ENCODE measurements around the gene SIAH1. TPM values are rescaled to one million over a fixed set of nuclear protein-coding genes. Genes with fewer than 3 reads are reported as not detected.
A peak's percentile ranks its signal among the peaks of the same experiment; 100 is the strongest.
"Not testable (repeated sequence)": the region's sequence is repeated elsewhere in the genome, so short reads cannot be mapped to it uniquely, and the experiment has no call there.

Gene SIAH1
- total RNA-seq, 1 donor from 2014 or later: 34.2 TPM

DNA sequence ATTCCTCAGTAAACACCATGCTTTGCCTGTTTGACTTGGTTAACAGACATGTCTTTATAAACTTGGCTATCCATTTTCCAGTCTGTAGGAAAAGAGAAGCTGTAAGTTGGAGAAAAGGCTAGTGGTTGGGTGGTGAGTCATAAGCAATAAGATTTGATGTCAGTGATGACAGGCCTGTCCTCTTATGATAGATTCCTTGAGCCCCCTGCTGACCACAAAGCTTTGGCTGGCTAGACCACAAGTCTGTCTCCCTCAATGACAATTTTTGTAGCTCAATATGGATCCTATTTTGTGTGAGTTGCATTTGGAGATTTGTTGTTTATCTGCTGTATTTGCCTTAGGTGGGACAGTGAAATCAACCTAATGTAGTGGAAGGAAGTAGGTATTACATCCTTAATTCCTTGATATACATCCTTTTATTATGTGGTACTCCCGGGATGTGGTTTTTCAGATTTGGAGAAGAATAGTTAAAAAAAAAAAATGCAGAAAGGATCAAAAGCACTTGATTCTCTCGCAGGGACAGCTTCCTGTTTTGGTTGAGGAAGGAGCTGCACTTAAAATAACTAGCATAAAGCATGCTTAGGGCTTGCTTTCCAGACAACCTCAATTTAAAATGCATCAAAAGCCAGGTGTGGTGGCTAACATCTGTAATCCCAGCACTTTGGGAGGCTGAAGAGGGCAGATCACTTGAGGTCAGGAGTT, 67.4 kb downstream of the SIAH1 start:
- DNase-seq (ENCODE audit: low spot score): no peak
- Mint-ChIP-seq H3K27me3 (ENCODE audit: unreplicated experiment) (no peaks in the 10 kb centered on the region), H3K4me1 (ENCODE audit: unreplicated experiment) (peaks cover 46% of the 10 kb centered on the region), H3K27ac (ENCODE audit: unreplicated experiment) (peak overlapping the region; percentile 91), H3K4me3 (ENCODE audit: unreplicated experiment) (peak overlapping the region; percentile 35), H3K36me3 (ENCODE audit: low read depth, unreplicated experiment) (peaks cover 13% of the 10 kb centered on the region), H3K9me3 (ENCODE audit: unreplicated experiment) (no peaks in the 10 kb centered on the region)
- peak; percentile 42 for TF ChIP-seq CTCF (IDR thresholded peaks at IDR 0.05; ENCODE audit: unreplicated experiment)

- Mint-ChIP-seq H3K36me3 (ENCODE audit: low read depth, unreplicated experiment) (peaks cover 20% of the 10 kb centered on the region), H3K27ac (ENCODE audit: unreplicated experiment) (peak overlapping the region; percentile 91), H3K4me1 (ENCODE audit: unreplicated experiment) (peaks cover 46% of the 10 kb centered on the region), H3K4me3 (ENCODE audit: unreplicated experiment) (no peak overlapping the region), H3K27me3 (ENCODE audit: unreplicated experiment) (peaks cover 2% of the 10 kb centered on the region), H3K9me3 (ENCODE audit: unreplicated experiment) (no peaks in the 10 kb centered on the region)
- no peak for DNase-seq (ENCODE audit: low spot score)
- TF ChIP-seq CTCF (IDR thresholded peaks at IDR 0.05; ENCODE audit: unreplicated experiment): no peak
Observed at GRCh38 chr16:48317026-48317425, 68.2 kb downstream of the SIAH1 start.

DNA sequence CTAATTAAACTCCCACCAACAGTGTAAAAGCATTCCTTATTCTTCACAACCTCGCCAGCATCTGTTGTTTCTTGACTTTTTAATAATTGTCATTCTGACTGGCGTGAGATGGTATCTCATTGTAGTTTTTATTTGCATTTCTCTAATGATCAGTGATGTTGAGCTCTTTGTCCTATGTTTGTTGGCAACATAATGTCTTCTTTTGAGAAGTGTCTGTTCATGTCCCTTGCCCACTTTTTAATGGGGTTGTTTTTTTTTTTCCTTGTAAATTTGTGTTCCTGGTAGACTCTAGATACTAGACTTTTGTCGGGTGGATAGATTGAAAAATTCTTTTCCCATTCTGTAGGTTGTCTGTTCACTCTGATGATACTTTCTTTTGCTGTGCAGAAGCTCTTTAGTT, 71.3 kb downstream of the SIAH1 start:
- H3K27me3 Mint-ChIP-seq (ENCODE audit: unreplicated experiment); H3K27ac Mint-ChIP-seq (ENCODE audit: unreplicated experiment): not testable (repeated sequence)
- peaks cover 44% of the 10 kb centered on the region for H3K36me3 Mint-ChIP-seq (ENCODE audit: low read depth, unreplicated experiment)

GRCh38 chr16:48310908-48311641, 74.1 kb downstream of the SIAH1 start:
- H3K9me3 Mint-ChIP-seq (ENCODE audit: unreplicated experiment): peaks cover 6% of the 10 kb centered on the region
- peaks cover 2% of the 10 kb centered on the region for H3K27me3 Mint-ChIP-seq (ENCODE audit: unreplicated experiment)
- no peak for TF ChIP-seq CTCF (IDR thresholded peaks at IDR 0.05; ENCODE audit: unreplicated experiment)
- no peak overlapping the region for H3K27ac Mint-ChIP-seq (ENCODE audit: unreplicated experiment)
- H3K36me3 Mint-ChIP-seq (ENCODE audit: low read depth, unreplicated experiment): peaks cover 56% of the 10 kb centered on the region
- H3K4me1 Mint-ChIP-seq (ENCODE audit: unreplicated experiment): peaks cover 9% of the 10 kb centered on the region
- no peak for DNase-seq (ENCODE audit: low spot score)
- H3K4me3 Mint-ChIP-seq (ENCODE audit: unreplicated experiment): peak overlapping the region; percentile 38

More for the DNA sequence above, 71.3 kb downstream of the SIAH1 start:
- Mint-ChIP-seq H3K4me1 (ENCODE audit: unreplicated experiment) (peaks cover 30% of the 10 kb centered on the region), H3K4me3 (ENCODE audit: unreplicated experiment) (peak overlapping the region; percentile 73)
- DNase-seq (ENCODE audit: low spot score); H3K9me3 Mint-ChIP-seq (ENCODE audit: unreplicated experiment): not testable (repeated sequence)

Other genes with a start within 250 kb of the SIAH1 start
- gene ABCC12, start 229.4 kb downstream of the SIAH1 start, total RNA-seq (ENCODE audit: unreplicated experiment): 0.31 TPM
- 42.6 TPM for gene LONP2, start 141.1 kb downstream of the SIAH1 start, total RNA-seq (ENCODE audit: unreplicated experiment)
- gene ABCC11, start 137.9 kb downstream of the SIAH1 start, total RNA-seq (ENCODE audit: unreplicated experiment): 0.72 TPM
- 52.2 TPM for gene N4BP1, start 224.8 kb upstream of the SIAH1 start, total RNA-seq (ENCODE audit: unreplicated experiment)